ENCODE results near the gene ZBTB22. TPM values are rescaled to one million over a fixed set of nuclear protein-coding genes. Genes with fewer than 3 reads are reported as not detected.
"Not testable (repeated sequence)": the region's sequence is repeated elsewhere in the genome, so short reads cannot be mapped to it uniquely, and the experiment has no call there.

Gene ZBTB22
- total RNA-seq, 1 donor from 2014 or later: 33.2 TPM

- DNase-seq (ENCODE audit: low spot score in 2 of 2, unreplicated experiment in 2 of 2): no peak
- peak overlapping the region; percentile 92 for H3K27ac Mint-ChIP-seq
- H3K9me3 Mint-ChIP-seq: no peaks in the 10 kb centered on the region
- H3K36me3 Mint-ChIP-seq: peaks cover 15% of the 10 kb centered on the region
- peaks cover 49% of the 10 kb centered on the region for H3K4me1 Mint-ChIP-seq
- no peaks in the 10 kb centered on the region for H3K27me3 Mint-ChIP-seq (ENCODE audit: low read depth)
- TF ChIP-seq CTCF (IDR thresholded peaks at IDR 0.05; ENCODE audit: unreplicated experiment): no peak
- H3K4me3 Mint-ChIP-seq: peak overlapping the region; percentile 72
These were observed 41.0 kb downstream of the ZBTB22 start for GRCh38 chr6:33276581-33276863.

DNA sequence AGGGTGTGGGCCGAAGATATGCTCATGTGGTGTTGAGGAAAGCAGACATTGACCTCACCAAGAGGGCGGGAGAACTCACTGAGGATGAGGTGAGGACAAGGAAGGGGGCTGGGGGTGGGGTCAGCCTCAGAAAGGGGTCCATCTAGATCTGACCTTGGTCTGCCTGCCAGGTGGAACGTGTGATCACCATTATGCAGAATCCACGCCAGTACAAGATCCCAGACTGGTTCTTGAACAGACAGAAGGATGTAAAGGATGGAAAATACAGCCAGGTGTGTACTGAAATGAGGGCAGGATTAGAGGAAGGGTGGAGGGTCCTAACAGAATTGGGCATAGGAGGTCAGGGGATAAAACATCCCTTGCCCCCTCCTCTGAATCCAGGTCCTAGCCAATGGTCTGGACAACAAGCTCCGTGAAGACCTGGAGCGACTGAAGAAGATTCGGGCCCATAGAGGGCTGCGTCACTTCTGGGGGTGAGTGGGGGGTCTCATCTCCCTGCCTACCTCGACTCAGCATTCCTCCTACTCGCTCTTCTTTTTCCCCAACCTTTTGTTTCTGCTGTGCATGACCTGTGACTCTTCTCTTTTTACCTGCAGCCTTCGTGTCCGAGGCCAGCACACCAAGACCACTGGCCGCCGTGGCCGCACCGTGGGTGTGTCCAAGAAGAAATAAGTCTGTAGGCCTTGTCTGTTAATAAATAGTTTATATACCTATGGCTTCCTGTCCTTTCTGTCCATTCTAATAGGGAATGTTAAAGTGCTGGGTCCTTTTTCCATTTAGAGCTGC lies 41.6 kb downstream of the ZBTB22 start:
- H3K27me3 Mint-ChIP-seq (ENCODE audit: low read depth); DNase-seq (ENCODE audit: low spot score in 2 of 2, unreplicated experiment in 2 of 2); H3K9me3 Mint-ChIP-seq: not testable (repeated sequence)
- Mint-ChIP-seq H3K36me3 (peaks cover 15% of the 10 kb centered on the region), H3K4me3 (peak overlapping the region; percentile 72), H3K4me1 (peaks cover 52% of the 10 kb centered on the region), H3K27ac (peak overlapping the region; percentile 92)

GRCh38 chr6:33273924-33274902 lies 43.3 kb downstream of the ZBTB22 start:
- no peaks in the 10 kb centered on the region for H3K27me3 Mint-ChIP-seq (ENCODE audit: low read depth)
- DNase-seq (ENCODE audit: low spot score in 2 of 2, unreplicated experiment in 2 of 2): no peak
- H3K27ac Mint-ChIP-seq: peak overlapping the region; percentile 92
- peaks cover 57% of the 10 kb centered on the region for H3K4me1 Mint-ChIP-seq
- TF ChIP-seq CTCF (IDR thresholded peaks at IDR 0.05; ENCODE audit: unreplicated experiment): no peak
- peak overlapping the region; percentile 98 for H3K4me3 Mint-ChIP-seq
- H3K9me3 Mint-ChIP-seq: no peaks in the 10 kb centered on the region
- peaks cover 11% of the 10 kb centered on the region for H3K36me3 Mint-ChIP-seq

- Mint-ChIP-seq H3K27me3 (ENCODE audit: low read depth) (no peaks in the 10 kb centered on the region), H3K27ac (peak overlapping the region; percentile 99), H3K4me3 (peak overlapping the region; percentile 98), H3K36me3 (peaks cover 17% of the 10 kb centered on the region), H3K9me3 (no peaks in the 10 kb centered on the region), H3K4me1 (peaks cover 57% of the 10 kb centered on the region)
- no peak for DNase-seq (ENCODE audit: low spot score in 2 of 2, unreplicated experiment in 2 of 2)
- TF ChIP-seq CTCF (IDR thresholded peaks at IDR 0.05; ENCODE audit: unreplicated experiment): no peak
These were observed 44.2 kb downstream of the ZBTB22 start for GRCh38 chr6:33273129-33273923.

DNA sequence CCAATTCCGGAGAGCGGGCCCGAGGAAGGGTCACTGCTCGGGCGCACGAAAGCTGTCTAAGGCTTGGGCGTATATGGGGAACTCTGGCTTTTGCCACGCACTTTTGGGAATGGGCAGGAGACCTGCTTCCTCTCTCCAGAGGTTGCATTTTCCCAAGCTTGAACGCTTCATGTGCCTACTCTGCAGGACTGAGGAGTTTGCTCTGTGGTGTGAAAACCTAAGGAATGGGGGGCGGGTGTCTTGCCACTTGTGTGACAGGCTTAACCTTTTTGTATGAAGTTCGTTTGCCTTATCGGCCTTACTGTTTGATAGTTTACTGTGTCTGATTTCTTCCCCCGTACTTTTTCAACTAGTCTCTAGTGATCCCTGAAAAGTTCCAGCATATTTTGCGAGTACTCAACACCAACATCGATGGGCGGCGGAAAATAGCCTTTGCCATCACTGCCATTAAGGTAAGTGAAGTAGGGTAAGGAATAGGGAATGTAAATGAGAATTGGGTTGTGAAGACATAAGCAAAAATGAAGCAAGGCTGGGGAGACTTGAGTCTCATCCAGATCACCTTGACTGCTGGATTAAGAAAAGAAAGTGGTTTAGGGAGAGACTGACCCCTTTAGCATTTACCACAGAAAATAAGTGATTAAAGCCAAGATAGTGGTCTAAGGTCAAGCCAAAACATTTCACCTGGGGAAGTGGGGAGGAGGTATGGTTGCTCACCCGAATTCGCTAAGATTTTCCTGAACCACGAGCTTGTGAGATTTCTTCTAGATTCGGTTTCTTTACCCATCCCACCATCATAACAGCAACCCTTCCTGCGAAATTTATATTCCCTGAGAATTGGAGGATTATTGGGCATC lies 45.0 kb downstream of the ZBTB22 start:
- H3K9me3 Mint-ChIP-seq: no peaks in the 10 kb centered on the region
- H3K4me1 Mint-ChIP-seq: peaks cover 53% of the 10 kb centered on the region
- no peaks in the 10 kb centered on the region for H3K27me3 Mint-ChIP-seq (ENCODE audit: low read depth)
- H3K4me3 Mint-ChIP-seq: peak overlapping the region; percentile 98
- TF ChIP-seq CTCF (IDR thresholded peaks at IDR 0.05; ENCODE audit: unreplicated experiment): no peak
- DNase-seq (ENCODE audit: low spot score in 2 of 2, unreplicated experiment in 2 of 2): no peak
- peaks cover 23% of the 10 kb centered on the region for H3K36me3 Mint-ChIP-seq
- H3K27ac Mint-ChIP-seq: peak overlapping the region; percentile 99
